Activated CD8-positive, alpha-beta T cell treated with anti-CD3 and anti-CD28 coated beads for 36 hours (primary cell): ENCODE results near the gene SYNE2. TPM values are rescaled to one million over a fixed set of nuclear protein-coding genes. Genes with fewer than 3 reads are reported as not detected.

Source experiments
- ATAC-seq: fragments of 200-7000 bp; cut with Tn5 transposase; one replicate; pipeline ENCODE4 v1.10.0; 2021; ENCODE audit warnings: mild to moderate bottlenecking, moderate library complexity
- CTCF ChIA-PET: fragments of 350-600 bp; sonication (Branson Sonifier 250); formaldehyde crosslinking; loops from one replicate; lab custom pipeline; 2021; ENCODE audit warnings: antibody characterized with exemption; lab: Charles Lee
- POLR2A ChIA-PET: fragments of 350-600 bp; sonication (Branson Sonifier 250); formaldehyde crosslinking; loops from one replicate; lab custom pipeline; 2021; ENCODE audit warnings: antibody characterized with exemption; lab: Charles Lee
- DNase-seq: peaks from one replicate; pipeline ENCODE4 v3.0.0-alpha.2; 2020
- H3K27ac Mint-ChIP-seq: one replicate; pipeline ENCODE4 v1.8.0; 2021; ENCODE audit warnings: mild to moderate bottlenecking, mixed read lengths
- H3K27me3 Mint-ChIP-seq: one replicate; pipeline ENCODE4 v1.8.0; 2021; ENCODE audit warnings: mixed read lengths
- H3K36me3 Mint-ChIP-seq: one replicate; pipeline ENCODE4 v1.8.0; 2021; ENCODE audit warnings: low read depth, mixed read lengths
- H3K4me1 Mint-ChIP-seq: one replicate; pipeline ENCODE4 v1.8.0; 2021; ENCODE audit warnings: low read depth, mixed read lengths
- H3K4me3 Mint-ChIP-seq: one replicate; pipeline ENCODE4 v1.8.0; 2021; ENCODE audit warnings: mild to moderate bottlenecking, moderate library complexity, mixed read lengths
- H3K9me3 Mint-ChIP-seq: one replicate; pipeline ENCODE4 v1.8.0; 2021; ENCODE audit warnings: mixed read lengths
- intact Hi-C: fragments of 100-400 bp; cut with micrococcal nuclease; formaldehyde crosslinking; loops from one replicate; pipeline ENCODE4 v1.10.0; 2022
- total RNA-seq, 2 experiments: library from RNA; stranded (reverse); gene quantifications; one replicate each; pipeline ENCODE4 v1.2.3, GENCODE V29; 2021
- TF ChIP-seq, protein P1 (sequence below): fragments of 200-600 bp; IDR thresholded peaks from one replicate; pipeline ENCODE4 v1.8.0; 2022; ENCODE audit warnings: antibody characterized with exemption, mild to moderate bottlenecking

The SYNE2 gene
- total RNA-seq, 2 experiments from 2014 or later: 28.1 to 29.0 TPM

DNA sequence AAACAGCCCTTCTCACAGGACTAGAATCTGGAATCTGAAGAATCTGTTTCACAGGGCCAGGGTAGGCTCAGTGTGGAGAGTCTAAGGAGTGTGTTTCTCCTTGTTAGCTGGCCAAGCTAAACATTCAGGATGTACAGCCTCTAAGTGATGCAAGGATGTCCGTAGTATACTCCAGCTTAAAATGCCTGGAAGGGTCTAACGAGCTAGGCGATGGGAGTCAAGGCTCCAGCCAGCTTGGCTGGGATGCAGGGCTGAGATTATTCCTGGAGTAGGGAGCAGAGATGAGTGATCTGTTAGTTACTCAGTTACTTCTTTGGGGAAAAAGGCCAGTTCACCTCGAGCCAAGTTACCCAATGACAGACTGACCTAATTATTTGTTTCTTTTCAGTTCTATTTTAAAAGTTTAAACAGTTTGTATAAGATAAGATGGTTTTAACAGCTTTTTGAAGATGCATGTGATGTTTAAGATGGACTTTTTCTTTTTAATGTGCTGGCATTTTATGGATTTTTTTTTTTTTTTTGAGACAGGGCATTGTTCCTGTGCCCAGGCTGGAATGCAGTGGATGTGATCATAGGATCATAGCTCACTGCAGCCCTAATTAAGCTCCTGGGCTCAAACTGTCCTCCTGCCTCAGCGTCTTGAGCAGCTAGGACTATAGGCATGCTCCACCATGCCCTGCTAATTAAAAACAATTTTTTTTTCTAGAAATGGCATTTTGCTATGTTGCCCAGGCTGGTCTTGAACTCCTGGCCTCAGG lies 41.1 kb downstream of the SYNE2 start:
- Mint-ChIP-seq H3K27me3 (no peaks in the 10 kb centered on the region), H3K4me1 (peaks cover 6% of the 10 kb centered on the region), H3K9me3 (no peaks in the 10 kb centered on the region), H3K36me3 (peaks cover 2% of the 10 kb centered on the region), H3K27ac (no peak overlapping the region), H3K4me3 (no peak overlapping the region)
- TF ChIP-seq, protein P1, sequence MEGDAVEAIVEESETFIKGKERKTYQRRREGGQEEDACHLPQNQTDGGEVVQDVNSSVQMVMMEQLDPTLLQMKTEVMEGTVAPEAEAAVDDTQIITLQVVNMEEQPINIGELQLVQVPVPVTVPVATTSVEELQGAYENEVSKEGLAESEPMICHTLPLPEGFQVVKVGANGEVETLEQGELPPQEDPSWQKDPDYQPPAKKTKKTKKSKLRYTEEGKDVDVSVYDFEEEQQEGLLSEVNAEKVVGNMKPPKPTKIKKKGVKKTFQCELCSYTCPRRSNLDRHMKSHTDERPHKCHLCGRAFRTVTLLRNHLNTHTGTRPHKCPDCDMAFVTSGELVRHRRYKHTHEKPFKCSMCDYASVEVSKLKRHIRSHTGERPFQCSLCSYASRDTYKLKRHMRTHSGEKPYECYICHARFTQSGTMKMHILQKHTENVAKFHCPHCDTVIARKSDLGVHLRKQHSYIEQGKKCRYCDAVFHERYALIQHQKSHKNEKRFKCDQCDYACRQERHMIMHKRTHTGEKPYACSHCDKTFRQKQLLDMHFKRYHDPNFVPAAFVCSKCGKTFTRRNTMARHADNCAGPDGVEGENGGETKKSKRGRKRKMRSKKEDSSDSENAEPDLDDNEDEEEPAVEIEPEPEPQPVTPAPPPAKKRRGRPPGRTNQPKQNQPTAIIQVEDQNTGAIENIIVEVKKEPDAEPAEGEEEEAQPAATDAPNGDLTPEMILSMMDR: no peak
- intact Hi-C loops: no loop called here
- CTCF ChIA-PET: interaction anchor here (1.2 kb wide), 1 partner anchor 400 kb away, joined by 3 read pairs; the partner anchor contains the start of gene ESR2
- no peak for ATAC-seq
- POLR2A ChIA-PET: interaction anchor here (0.7 kb wide), 1 partner anchor 73 kb away, joined by 3 read pairs; no protein-coding TSS in a partner anchor
- DNase-seq: no peak

DNA sequence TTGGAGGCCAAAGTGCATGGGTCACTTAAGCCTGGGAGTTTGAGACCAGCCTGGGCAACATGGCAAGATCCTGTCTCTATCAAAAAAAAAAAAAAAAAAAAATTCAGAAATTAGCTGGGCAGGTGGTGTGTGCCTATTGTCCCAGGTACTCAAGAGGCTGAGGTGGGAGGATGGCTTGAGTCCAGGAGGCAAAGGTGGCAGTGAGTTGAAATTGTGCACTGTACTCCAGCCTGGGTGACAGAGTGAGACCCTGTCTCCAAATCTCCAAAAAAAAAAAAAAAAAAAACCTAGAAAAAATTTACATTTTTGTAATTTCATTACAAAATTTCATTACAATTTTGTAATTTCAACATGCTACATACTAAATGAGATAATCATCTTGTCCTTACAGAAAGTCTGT lies 42.7 kb downstream of the SYNE2 start:
- no peak for ATAC-seq
- H3K9me3 Mint-ChIP-seq: no peaks in the 10 kb centered on the region
- H3K4me3 Mint-ChIP-seq: no peak overlapping the region
- ChIA-PET CTCF (no interaction called here), POLR2A (no interaction called here)
- TF ChIP-seq, protein P1: no peak
- intact Hi-C loops: no loop called here
- DNase-seq: no peak
- H3K27me3 Mint-ChIP-seq: no peaks in the 10 kb centered on the region
- H3K36me3 Mint-ChIP-seq: peaks cover 5% of the 10 kb centered on the region
- H3K27ac Mint-ChIP-seq: no peak overlapping the region
- H3K4me1 Mint-ChIP-seq: peaks cover 14% of the 10 kb centered on the region

DNA sequence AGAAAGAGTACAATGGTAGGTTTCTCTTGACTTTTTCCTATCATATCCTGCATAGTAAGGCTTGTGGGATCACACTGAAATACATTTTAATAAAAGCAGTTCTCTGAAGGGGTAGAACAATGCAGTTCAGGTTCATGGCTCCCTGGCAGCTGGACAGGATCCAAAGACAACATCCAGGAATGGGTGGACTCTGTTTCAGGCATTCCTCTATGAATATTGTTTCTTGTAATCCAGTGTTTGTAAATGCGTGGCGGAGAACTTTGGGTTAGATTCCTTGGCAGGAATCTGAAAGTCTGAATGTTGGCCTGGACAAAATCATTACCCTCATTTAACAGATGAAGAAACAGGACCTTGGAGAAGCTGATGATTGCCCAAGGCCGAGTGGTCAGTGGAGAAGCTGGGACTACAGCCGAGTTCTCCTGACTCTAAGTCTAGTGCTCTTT lies 43.5 kb downstream of the SYNE2 start:
- Mint-ChIP-seq H3K4me3 (no peak overlapping the region), H3K27me3 (no peaks in the 10 kb centered on the region)

DNA sequence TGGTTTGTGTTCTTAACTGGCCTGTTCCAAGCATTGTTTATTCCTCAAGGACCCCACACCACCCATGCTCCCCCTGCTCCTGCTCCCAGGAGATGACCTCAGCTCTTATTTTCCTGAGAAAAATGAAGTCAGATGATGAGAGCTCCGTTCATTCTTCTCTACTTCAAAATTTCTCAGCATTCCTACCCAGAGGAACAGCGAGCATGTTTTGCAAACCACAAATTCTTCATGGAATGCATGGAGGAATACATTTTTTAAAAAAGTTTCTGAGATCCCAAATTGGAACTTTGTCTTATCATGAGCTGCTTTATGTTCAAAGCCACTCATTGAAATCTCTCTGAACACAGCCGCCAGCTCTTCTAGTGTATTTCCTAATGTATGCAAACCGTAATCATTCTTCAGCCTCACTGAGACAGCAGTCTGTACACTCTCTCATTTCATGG lies 44.9 kb downstream of the SYNE2 start:
- Mint-ChIP-seq H3K27me3 (no peaks in the 10 kb centered on the region), H3K27ac (no peak overlapping the region)
- ATAC-seq: no peak

More for the DNA sequence above, 43.5 kb downstream of the SYNE2 start:
- DNase-seq: no peak
- Mint-ChIP-seq H3K4me1 (peaks cover 19% of the 10 kb centered on the region), H3K36me3 (peaks cover 6% of the 10 kb centered on the region), H3K27ac (no peak overlapping the region), H3K9me3 (no peaks in the 10 kb centered on the region)
- ChIA-PET CTCF (no interaction called here), POLR2A (no interaction called here)
- intact Hi-C loops: no loop called here
- no peak for ATAC-seq
- TF ChIP-seq, protein P1: no peak

More for the DNA sequence above, 44.9 kb downstream of the SYNE2 start:
- intact Hi-C loops: no loop called here
- CTCF ChIA-PET: no interaction called here
- Mint-ChIP-seq H3K36me3 (peaks cover 7% of the 10 kb centered on the region), H3K4me3 (no peak overlapping the region), H3K9me3 (peaks cover 1% of the 10 kb centered on the region), H3K4me1 (peaks cover 19% of the 10 kb centered on the region)
- no peak for DNase-seq
- TF ChIP-seq, protein P1: no peak
- POLR2A ChIA-PET: interaction anchor here (1.1 to 1.4 kb wide), 3 partner anchors 10 to 44 kb away, joined by 3 read pairs; no protein-coding TSS in a partner anchor
